ENCODE results near the gene POLE2. TPM values are rescaled to one million over a fixed set of nuclear protein-coding genes. Genes with fewer than 3 reads are reported as not detected.
A peak's percentile ranks its signal among the peaks of the same experiment; 100 is the strongest.

The POLE2 gene
- total RNA-seq, 1 experiment from 2014 or later: 24.5 TPM

DNA sequence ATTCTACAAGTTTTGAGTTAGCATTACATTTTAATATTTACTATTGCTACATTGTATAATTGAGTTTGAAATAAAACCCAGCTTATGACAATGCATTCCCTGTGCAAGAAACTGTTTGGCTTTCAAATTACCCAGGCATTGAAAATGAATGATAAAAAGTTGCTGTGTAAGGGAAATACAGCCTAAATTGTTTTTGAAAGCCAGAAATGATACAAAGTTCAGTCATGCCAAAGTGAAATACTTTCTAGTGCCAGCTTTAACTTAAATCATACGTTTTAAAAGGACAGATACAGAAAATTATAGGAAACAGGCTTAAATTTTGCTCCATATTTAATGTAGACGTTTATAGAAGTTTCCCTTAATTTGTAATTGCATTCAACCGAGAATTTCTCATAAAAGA is 64.6 kb downstream of the POLE2 start:
- CTCF ChIA-PET: interaction anchor here (2.2 kb wide), 1 partner anchor 11 kb away, joined by 7 read pairs; no protein-coding TSS in a partner anchor

DNA sequence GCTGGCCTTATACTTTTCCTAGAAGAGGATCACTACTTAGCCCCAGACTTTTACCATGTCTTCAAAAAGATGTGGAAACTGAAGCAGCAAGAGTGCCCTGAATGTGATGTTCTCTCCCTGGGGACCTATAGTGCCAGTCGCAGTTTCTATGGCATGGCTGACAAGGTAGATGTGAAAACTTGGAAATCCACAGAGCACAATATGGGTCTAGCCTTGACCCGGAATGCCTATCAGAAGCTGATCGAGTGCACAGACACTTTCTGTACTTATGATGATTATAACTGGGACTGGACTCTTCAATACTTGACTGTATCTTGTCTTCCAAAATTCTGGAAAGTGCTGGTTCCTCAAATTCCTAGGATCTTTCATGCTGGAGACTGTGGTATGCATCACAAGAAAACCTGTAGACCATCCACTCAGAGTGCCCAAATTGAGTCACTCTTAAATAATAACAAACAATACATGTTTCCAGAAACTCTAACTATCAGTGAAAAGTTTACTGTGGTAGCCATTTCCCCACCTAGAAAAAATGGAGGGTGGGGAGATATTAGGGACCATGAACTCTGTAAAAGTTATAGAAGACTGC is 65.9 kb downstream of the POLE2 start:
- peak overlapping the region; percentile 74; the same call in 1 of the 2 replicates for H3K4me2 ChIP-seq (ENCODE audit: low read length)
- H3K9ac ChIP-seq (ENCODE audit: low read length): no peak overlapping the region
- intact Hi-C loops (cut with micrococcal nuclease): loop anchor here (5.0 kb wide), 1 partner anchor 495 kb away; the partner anchor contains the start of gene VCPKMT
- ChIA-PET POLR2A (interaction anchor here (2.3 kb wide), 2 partner anchors 13 to 20 kb away, joined by 17 read pairs; partner anchors contain the start of gene DNAAF2), CTCF (no interaction called here), RAD21 (ENCODE audit: low non-redundant PET in 1 of 2, low total read pairs in 2 of 2, uncharacterized antibody in 2 of 2, unreplicated experiment in 2 of 2) (no interaction called here)
- H2AFZ ChIP-seq (ENCODE audit: low read depth, low read length, poor library complexity, severe bottlenecking): no peak overlapping the region
- no peak for ATAC-seq
- H4K20me1 ChIP-seq (ENCODE audit: insufficient read depth): 0 out of 2 replicates have a peak, but pooled peaks cover 4% of the 10 kb centered on the region
- peaks cover 17 to 21% of the 10 kb centered on the region in 2 experiments; a peak in 3 of 4 replicates for H3K36me3 ChIP-seq (ENCODE audit: control insufficient read depth in 1 of 2, insufficient read depth in 2 of 2, low read length in 2 of 2)
- H3K79me2 ChIP-seq (ENCODE audit: insufficient read depth, low read length): peaks cover 77% of the 10 kb centered on the region
- H3K27me3 ChIP-seq (ENCODE audit: insufficient read depth, low read length): no peaks in the 10 kb centered on the region
- peak overlapping the region in 1 of 2 experiments; percentile 96; a peak in 1 of 4 replicates for H3K4me3 ChIP-seq (replicated peaks in 1 of 2; ENCODE audit: low read depth in 1 of 2, low read length in 2 of 2)
- H3K27ac ChIP-seq (ENCODE audit: low read depth, low read length): no peak overlapping the region
- TF ChIP-seq, protein P1, sequence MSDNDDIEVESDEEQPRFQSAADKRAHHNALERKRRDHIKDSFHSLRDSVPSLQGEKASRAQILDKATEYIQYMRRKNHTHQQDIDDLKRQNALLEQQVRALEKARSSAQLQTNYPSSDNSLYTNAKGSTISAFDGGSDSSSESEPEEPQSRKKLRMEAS (IDR thresholded peaks at IDR 0.05): 0 out of 2 replicates have a peak, but pooled peaks have one; percentile 17
- no peak for TF ChIP-seq SP1 (IDR thresholded peaks at IDR 0.05; ENCODE audit: low read depth)
- no peak for DNase-seq (ENCODE audit: low read depth, low spot score)
- BruUV-seq (replicated peaks): TSS peak; percentile 73
- no peaks in the 10 kb centered on the region for H3K9me3 ChIP-seq (ENCODE audit: control insufficient read depth in 1 of 2, insufficient read depth in 1 of 2, low read depth in 1 of 2, low read length in 2 of 2)
- no peaks in the 10 kb centered on the region for H3K9me2 ChIP-seq (ENCODE audit: insufficient read depth)
- peaks cover 8 to 33% of the 10 kb centered on the region in 2 experiments; a peak in 3 of 4 replicates for H3K4me1 ChIP-seq (ENCODE audit: control insufficient read depth in 1 of 2, insufficient read depth in 2 of 2, low read length in 2 of 2)

More for the DNA sequence above, 64.6 kb downstream of the POLE2 start:
- no peak overlapping the region for H2AFZ ChIP-seq (ENCODE audit: low read depth, low read length, poor library complexity, severe bottlenecking)
- no peaks in the 10 kb centered on the region for H3K27me3 ChIP-seq (ENCODE audit: insufficient read depth, low read length)
- ATAC-seq (no peak), DNase-seq (ENCODE audit: low read depth, low spot score) (no peak)
- RAD21 ChIA-PET (ENCODE audit: low non-redundant PET in 1 of 2, low total read pairs in 2 of 2, uncharacterized antibody in 2 of 2, unreplicated experiment in 2 of 2): no interaction called here
- H3K27ac ChIP-seq (ENCODE audit: low read depth, low read length): no peak overlapping the region
- peaks cover 11 to 12% of the 10 kb centered on the region in 2 experiments; a peak in 3 of 4 replicates for H3K36me3 ChIP-seq (ENCODE audit: control insufficient read depth in 1 of 2, insufficient read depth in 2 of 2, low read length in 2 of 2)
- H3K4me1 ChIP-seq (ENCODE audit: control insufficient read depth in 1 of 2, insufficient read depth in 2 of 2, low read length in 2 of 2): peaks cover 8 to 24% of the 10 kb centered on the region in 2 experiments; a peak in 3 of 4 replicates
- H4K20me1 ChIP-seq (ENCODE audit: insufficient read depth): 0 out of 2 replicates have a peak, but pooled peaks cover 4% of the 10 kb centered on the region
- peaks cover 76% of the 10 kb centered on the region for H3K79me2 ChIP-seq (ENCODE audit: insufficient read depth, low read length)
- H3K9me3 ChIP-seq (ENCODE audit: control insufficient read depth in 1 of 2, insufficient read depth in 1 of 2, low read depth in 1 of 2, low read length in 2 of 2): no peaks in the 10 kb centered on the region
- no peak overlapping the region for H3K9ac ChIP-seq (ENCODE audit: low read length)
- POLR2A ChIA-PET: interaction anchor here (1.8 kb wide), 1 partner anchor 11 kb away, joined by 6 read pairs; no protein-coding TSS in a partner anchor
- no peaks in the 10 kb centered on the region for H3K9me2 ChIP-seq (ENCODE audit: insufficient read depth)
- H3K4me2 ChIP-seq (ENCODE audit: low read length): no peak overlapping the region
- intact Hi-C loops (cut with micrococcal nuclease): loop anchor here (5.0 kb wide), 1 partner anchor 494 kb away; the partner anchor contains the start of gene VCPKMT
- no peak overlapping the region for H3K4me3 ChIP-seq (replicated peaks in 1 of 2; ENCODE audit: low read depth in 1 of 2, low read length in 2 of 2)
- BruUV-seq (replicated peaks): no TSS peak
- TF ChIP-seq ZFX (IDR thresholded peaks at IDR 0.05): no peak
- TF ChIP-seq ZNF274 (IDR thresholded peaks at IDR 0.05; ENCODE audit: low read depth, low read length): no peak
- TF ChIP-seq ELF1 (IDR thresholded peaks at IDR 0.05; ENCODE audit: borderline replicate concordance, low read depth): no peak
- TF ChIP-seq FOSL1 (IDR thresholded peaks at IDR 0.05; ENCODE audit: low read depth): no peak
- TF ChIP-seq JUND (IDR thresholded peaks at IDR 0.05): no peak
- no peak for TF ChIP-seq RAD21 (IDR thresholded peaks at IDR 0.05; ENCODE audit: low read depth)
- TF ChIP-seq CBX3 (IDR thresholded peaks at IDR 0.05; ENCODE audit: low read depth): no peak
